DOHH2 (cell line): ENCODE measurements around the gene HACD4.
"Not testable (repeated sequence)": the region's sequence is repeated elsewhere in the genome, so short reads cannot be mapped to it uniquely, and the experiment has no call there.

ENCODE experiments used
- H3F3A ChIP-seq: fragments of 200-600 bp; sonication (generic), shearing (Covaris generic); 2 replicates; pipeline ENCODE4 v1.6.0; 2016; ENCODE audit warnings: antibody characterized with exemption, mild to moderate bottlenecking; ENCODE audit not compliant: control insufficient read depth, insufficient read depth
- H3K27ac ChIP-seq: fragments of 200-600 bp; sonication (generic); 2 replicates; pipeline ENCODE4 v1.5.1; 2014; ENCODE audit warnings: low read depth, mild to moderate bottlenecking, low read length, moderate library complexity
- H3K27me3 ChIP-seq: fragments of 200-600 bp; sonication (generic); 2 replicates; pipeline ENCODE4 v1.6.1; 2014; ENCODE audit warnings: mild to moderate bottlenecking, low read length, mixed read lengths; ENCODE audit not compliant: control insufficient read depth
- H3K36me3 ChIP-seq: fragments of 200-600 bp; sonication (generic); 2 replicates; pipeline ENCODE4 v1.6.1; 2014; ENCODE audit warnings: mild to moderate bottlenecking, low read length, moderate library complexity, mixed read lengths; ENCODE audit not compliant: control insufficient read depth
- H3K4me1 ChIP-seq: fragments of 200-600 bp; sonication (generic); 2 replicates; pipeline ENCODE4 v1.6.1; 2014; ENCODE audit warnings: mild to moderate bottlenecking, low read length, mixed read lengths; ENCODE audit not compliant: control insufficient read depth
- H3K4me2 ChIP-seq: fragments of 200-600 bp; sonication (generic); 2 replicates; pipeline ENCODE4 v1.6.0; 2014; ENCODE audit warnings: mild to moderate bottlenecking, low read length, moderate library complexity
- H3K4me3 ChIP-seq: fragments of 200-600 bp; sonication (generic); 2 replicates; pipeline ENCODE4 v1.5.1; 2014; ENCODE audit warnings: mild to moderate bottlenecking, low read length, mixed read lengths
- H3K79me2 ChIP-seq: fragments of 200-600 bp; sonication (generic); 2 replicates; pipeline ENCODE4 v1.6.1; 2014; ENCODE audit warnings: mild to moderate bottlenecking, low read length, mixed read lengths; ENCODE audit not compliant: control insufficient read depth
- H3K9me2 ChIP-seq: fragments of 200-600 bp; sonication (generic); replicated peaks from 2 replicates; pipeline ENCODE4 v1.6.1; 2014; ENCODE audit warnings: mild to moderate bottlenecking, low read length, mixed read lengths; ENCODE audit not compliant: control insufficient read depth
- H3K9me3 ChIP-seq: fragments of 200-600 bp; sonication (generic); 2 replicates; pipeline ENCODE4 v1.6.1; 2014; ENCODE audit warnings: antibody characterized with exemption, low read length, mixed read lengths; ENCODE audit not compliant: control insufficient read depth, insufficient read depth
- H4K20me1 ChIP-seq: fragments of 200-600 bp; sonication (generic); 2 replicates; pipeline ENCODE4 v1.6.0; 2014; ENCODE audit warnings: low read depth, mild to moderate bottlenecking, antibody characterized with exemption, low read length, moderate library complexity; ENCODE audit not compliant: control insufficient read depth, insufficient read depth
- CTCF ChIP-seq: fragments of 200-600 bp; sonication (generic); IDR thresholded peaks from one replicate; pipeline ENCODE4 v1.5.1; 2014; ENCODE audit warnings: antibody characterized with exemption, mild to moderate bottlenecking, low read depth, low read length; ENCODE audit not compliant: poor library complexity, severe bottlenecking
- EZH2phosphoT487 ChIP-seq: fragments of 200-600 bp; sonication (generic); IDR thresholded peaks from 2 replicates; pipeline ENCODE4 v1.6.1; 2017; ENCODE audit warnings: borderline replicate concordance, mild to moderate bottlenecking, antibody characterized with exemption, low read length, moderate library complexity, mixed read lengths

Gene HACD4

GRCh38 chr9:20978249-20978648 is 53.2 kb downstream of the HACD4 start:
- Histone ChIP-seq H3K4me3 (no peak overlapping the region), H3K9me2 (no peaks in the 10 kb centered on the region), H3K4me1 (peaks cover 32% of the 10 kb centered on the region), H3F3A (peaks cover 23% of the 10 kb centered on the region), H4K20me1 (no peaks in the 10 kb centered on the region), H3K27ac (no peak overlapping the region), H3K36me3 (peaks cover 12% of the 10 kb centered on the region), H3K79me2 (no peaks in the 10 kb centered on the region), H3K27me3 (no peaks in the 10 kb centered on the region), H3K9me3 (peaks cover 14% of the 10 kb centered on the region), H3K4me2 (no peak overlapping the region)
- TF ChIP-seq EZH2phosphoT487 (no peak), CTCF (no peak)

- H3K4me1 ChIP-seq: peaks cover 38% of the 10 kb centered on the region
- not testable (repeated sequence) for H3K9me2 ChIP-seq, H3K79me2 ChIP-seq, H3K27me3 ChIP-seq, H3K4me3 ChIP-seq, H3K4me2 ChIP-seq, H4K20me1 ChIP-seq
- H3K9me3 ChIP-seq: peaks cover 26% of the 10 kb centered on the region
- peak overlapping the region; percentile 81 for H3K27ac ChIP-seq
- H3F3A ChIP-seq: peaks cover 36% of the 10 kb centered on the region
- peaks cover 12% of the 10 kb centered on the region for H3K36me3 ChIP-seq
These were observed 57.1 kb downstream of the HACD4 start for GRCh38 chr9:20974191-20974938.

GRCh38 chr9:20973246-20973947 is 58.0 kb downstream of the HACD4 start:
- not testable (repeated sequence) for H3K4me2 ChIP-seq, H3K9me2 ChIP-seq, H4K20me1 ChIP-seq, H3K4me3 ChIP-seq, H3K79me2 ChIP-seq, H3K27me3 ChIP-seq
- H3K4me1 ChIP-seq: peaks cover 38% of the 10 kb centered on the region
- H3K27ac ChIP-seq: peak overlapping the region; percentile 81
- H3K36me3 ChIP-seq: peaks cover 12% of the 10 kb centered on the region
- H3F3A ChIP-seq: peaks cover 36% of the 10 kb centered on the region
- H3K9me3 ChIP-seq: peaks cover 26% of the 10 kb centered on the region

- Histone ChIP-seq H3K9me3 (peaks cover 26% of the 10 kb centered on the region), H3K27me3 (no peaks in the 10 kb centered on the region), H3K4me2 (no peak overlapping the region), H3K36me3 (peaks cover 12% of the 10 kb centered on the region), H3F3A (peaks cover 36% of the 10 kb centered on the region), H3K79me2 (no peaks in the 10 kb centered on the region), H3K27ac (peak overlapping the region; percentile 81), H4K20me1 (no peaks in the 10 kb centered on the region), H3K4me3 (no peak overlapping the region), H3K9me2 (no peaks in the 10 kb centered on the region), H3K4me1 (peaks cover 38% of the 10 kb centered on the region)
- no peak for TF ChIP-seq CTCF
- TF ChIP-seq EZH2phosphoT487: no peak
These were observed 58.8 kb downstream of the HACD4 start for GRCh38 chr9:20972684-20973083.
